ENCODE results near the gene PSMD5.

GRCh38 chr9:120833325-120833724 is 9.4 kb downstream of the PSMD5 start:
- no peak for TF ChIP-seq CTCF (IDR thresholded peaks at IDR 0.05)
- TF ChIP-seq POLR2A (IDR thresholded peaks at IDR 0.05), result no peak

Measured in heart left ventricle (tissue), 13 donors.